GM21786 (cell line): ENCODE measurements around the gene AURKA.
"Not testable (repeated sequence)": the region's sequence is repeated elsewhere in the genome, so short reads cannot be mapped to it uniquely, and the experiment has no call there.

Source experiments
- ATAC-seq: cut with Tn5 transposase; IDR thresholded peaks from one replicate; pipeline ENCODE4 v1.9.1; 2021; ENCODE audit not compliant: unreplicated experiment

The AURKA gene

DNA sequence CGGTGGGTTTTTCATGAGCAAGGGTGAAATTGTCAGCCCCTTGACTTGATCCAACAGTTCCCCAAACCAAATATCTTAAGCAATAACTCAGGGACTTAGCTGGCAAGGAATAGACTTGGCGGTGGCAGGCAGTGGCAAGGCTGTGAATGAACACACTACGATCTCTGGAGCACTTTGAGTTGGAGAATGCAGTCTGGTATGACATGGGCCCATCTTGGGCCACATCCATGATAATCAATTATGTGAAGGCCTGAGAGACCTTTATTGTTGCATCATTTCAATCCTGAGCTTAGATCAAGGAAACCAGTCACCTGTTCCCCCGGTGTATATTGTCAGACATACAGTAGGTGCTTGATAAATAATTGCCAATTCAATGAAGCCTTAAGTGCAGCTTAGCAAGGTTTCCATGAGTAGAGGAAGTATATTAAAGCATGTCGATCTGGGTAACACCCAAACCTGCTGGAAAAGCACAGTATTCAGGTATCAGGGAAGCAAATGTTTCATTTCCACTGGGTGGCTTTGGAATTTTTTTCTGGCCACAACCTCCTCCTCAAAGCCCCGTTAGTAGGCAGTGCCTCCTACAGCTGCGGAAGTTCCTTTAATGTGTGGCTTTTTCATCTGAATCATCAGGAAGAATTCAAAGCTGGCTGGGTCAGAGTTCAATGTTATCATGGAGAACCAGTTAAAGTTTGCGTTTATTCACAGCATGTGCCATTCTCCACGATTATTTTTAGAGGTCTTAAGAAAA, 30.2 kb upstream of the AURKA start:
- ATAC-seq = no peak

DNA sequence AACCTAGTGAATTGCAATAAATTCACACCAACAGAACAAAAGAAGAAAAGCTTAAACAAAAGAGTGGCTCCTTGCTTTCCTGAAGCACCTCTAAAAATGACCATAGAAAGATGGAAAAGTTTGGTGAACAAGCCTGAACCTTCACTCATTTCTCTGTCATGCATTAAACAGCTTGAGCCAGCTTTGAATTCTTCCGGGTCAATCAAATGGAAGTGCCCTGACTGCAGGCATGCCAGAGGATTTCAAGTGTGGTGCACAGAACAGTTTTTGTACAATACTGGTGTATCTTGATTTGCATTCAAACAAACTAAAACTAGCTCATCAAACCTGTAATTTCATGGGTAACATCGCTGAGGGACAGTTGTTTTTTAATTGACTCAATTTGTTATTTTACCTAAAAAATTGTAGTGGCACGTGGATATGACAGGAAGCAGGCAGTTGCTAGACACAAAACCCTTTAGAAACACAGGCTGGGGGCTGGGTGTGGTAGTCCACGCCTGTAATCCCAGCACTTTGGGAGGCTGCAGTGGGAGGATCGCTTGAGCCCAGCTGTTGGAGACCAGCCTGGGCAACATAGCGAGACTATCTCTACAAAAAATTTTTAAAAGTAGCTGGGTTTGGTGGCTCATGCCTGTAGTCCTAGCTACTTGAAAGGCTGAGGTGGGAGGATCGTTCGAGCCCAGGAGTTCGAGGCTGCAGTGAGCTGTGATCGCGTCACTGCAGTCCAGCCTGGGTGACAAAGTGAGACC, 29.1 kb upstream of the AURKA start:
- ATAC-seq = no peak

DNA sequence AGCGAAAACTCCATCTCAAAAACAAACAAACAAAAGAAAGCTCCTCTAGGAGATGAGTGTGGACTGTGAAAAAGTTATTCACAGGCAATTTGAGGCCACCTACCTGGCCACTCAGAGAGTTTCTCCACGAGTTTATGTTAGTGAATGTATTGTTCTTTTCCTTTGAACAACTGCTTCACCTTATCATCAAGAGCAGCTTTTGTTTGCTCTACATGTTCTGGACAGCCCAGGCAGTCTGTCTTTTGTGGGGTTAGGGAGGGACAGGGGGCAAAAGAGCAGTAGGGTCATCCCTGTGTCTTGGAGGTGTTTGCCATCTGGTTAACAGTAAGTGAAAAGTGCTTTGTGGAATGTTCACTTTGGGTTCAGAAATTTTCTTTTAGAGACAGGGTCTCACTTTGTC, 28.0 kb upstream of the AURKA start:
- ATAC-seq = no peak

DNA sequence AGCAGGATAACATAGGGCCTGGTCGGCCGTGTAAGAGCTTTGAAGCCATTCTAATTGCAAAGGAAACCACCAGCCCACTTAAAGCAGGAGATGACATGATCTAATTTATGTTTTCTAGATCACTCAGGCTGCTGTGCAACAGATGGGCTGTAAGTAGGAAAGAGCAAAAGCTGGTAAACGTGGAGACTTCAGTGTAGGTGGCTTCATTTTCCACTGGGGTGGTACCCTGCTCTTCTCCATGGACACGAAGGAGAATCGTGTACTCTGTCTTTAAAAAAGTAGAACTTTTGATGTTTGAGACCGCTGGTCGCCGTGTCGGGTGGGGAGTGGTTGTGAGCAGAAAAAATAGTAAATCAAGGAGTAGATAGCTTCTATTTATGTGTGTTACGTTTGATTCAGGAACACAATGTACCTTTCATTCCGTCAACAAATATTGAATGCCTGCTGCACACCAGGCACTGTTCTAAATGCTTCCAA, 26.4 kb upstream of the AURKA start:
- ATAC-seq = no peak

DNA sequence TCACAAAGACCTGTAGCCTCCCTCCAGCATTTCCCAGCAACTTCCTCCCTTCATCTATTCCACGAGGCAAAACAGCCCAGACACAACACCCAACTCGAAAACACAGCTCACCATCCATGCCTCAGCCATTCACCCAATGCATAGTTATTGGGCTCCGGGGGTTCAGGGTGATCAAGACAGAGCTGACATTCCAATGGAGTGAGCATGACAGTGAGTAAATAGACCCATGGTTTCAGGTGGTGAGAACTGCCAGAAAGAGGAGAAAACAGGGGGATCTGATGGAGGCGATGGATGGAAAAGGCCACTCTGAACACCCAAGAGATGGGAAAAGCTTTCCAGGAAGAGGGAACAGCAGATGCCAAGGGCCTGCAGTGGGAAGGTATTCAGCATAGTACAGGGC, 25.9 kb upstream of the AURKA start:
- ATAC-seq = no peak

DNA sequence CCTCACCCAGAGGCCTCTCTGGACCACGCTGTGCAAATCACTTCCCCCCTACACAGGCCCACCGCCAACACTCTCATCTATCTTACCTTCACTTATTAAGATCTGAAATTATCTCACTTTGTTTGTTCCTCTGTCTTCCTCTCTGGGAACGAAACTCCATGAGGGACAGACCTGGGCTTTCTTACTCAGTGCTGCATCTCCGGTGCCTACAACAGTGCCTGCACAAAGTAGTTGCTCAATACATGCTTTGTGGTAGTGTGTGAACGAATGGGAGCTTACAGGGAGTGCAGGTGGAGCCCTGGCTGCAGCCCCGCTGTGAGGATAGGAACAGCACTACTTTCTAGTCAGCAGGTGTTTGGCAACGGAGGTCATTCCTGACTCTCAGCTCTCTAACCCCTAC, 25.4 kb upstream of the AURKA start:
- no peak for ATAC-seq

DNA sequence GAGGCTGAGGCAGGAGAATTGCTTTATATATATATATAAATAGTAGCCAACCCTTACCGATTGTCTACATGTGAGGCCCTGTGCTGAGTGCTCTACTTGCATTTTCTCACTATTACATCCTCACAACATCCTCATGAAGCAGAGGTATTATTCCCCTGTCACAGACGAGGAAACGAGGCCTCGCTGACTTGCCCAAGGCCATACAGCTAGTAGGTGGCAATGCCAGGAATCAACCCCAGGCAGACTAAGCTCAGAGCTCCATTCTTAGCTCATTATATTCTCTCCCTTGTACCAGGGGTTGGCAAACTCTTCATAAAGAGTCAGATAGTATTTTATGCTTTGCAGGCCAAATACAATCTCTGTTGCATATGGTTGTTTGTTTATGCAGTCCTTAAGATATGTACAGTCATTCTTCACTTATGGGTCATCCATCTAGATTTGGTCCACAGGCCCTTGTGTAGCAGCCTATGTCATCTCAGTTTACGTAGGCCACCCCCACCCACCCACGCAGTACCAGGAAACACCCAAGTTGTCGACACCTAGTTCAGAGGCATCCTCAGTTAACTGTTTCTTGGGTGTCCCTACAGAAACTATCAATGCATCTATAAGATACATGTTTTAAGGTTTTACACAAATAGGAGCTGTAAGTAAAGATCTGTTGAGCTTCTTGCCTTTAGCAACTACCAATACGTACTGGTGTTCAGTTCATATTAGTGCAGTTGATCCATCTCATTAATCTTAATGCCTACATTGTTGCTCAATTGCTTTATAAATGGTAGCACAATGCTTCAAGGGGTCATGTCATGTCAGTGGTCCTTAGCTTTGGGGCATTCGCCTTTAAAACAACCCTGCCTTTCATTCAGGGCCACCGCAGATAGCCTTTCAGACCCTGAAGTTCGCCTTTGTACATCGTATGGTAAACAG, 23.1 kb upstream of the AURKA start:
- no peak for ATAC-seq

DNA sequence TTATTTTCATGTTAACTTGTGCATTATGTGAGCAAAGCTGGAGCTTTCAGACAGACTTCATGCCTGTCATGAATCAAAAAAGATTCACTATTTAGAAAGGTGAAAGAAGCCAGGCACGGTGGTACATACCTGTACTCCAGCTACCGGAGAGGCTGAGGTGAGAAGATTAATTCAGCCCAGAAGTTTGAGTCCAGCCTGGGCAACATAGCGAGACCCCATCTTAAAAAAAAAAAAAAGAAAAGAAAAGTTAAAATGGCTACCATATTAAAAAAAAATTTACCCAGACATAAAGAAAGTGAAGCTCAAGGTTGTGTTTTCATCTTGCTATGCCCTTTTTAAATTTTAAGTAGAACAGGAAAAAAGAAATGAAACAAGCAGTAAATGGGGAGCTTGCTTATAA, 20.9 kb upstream of the AURKA start:
- no peak for ATAC-seq

DNA sequence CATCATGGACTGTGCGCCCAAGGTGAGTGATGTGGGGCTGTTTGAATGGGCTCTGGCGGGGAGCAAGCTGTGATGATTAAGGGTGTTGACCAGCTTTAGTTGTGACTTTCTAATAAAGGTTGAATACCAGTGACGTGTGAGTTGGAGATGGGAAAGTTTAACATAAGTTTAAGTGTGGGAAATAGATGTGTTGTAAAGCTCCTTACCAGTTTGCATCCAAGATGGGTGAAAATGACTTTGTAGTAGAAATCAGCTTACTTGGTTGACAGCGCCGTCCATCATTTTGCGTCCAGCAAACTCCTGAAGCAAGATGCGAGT, 20.4 kb upstream of the AURKA start:
- no peak for ATAC-seq

DNA sequence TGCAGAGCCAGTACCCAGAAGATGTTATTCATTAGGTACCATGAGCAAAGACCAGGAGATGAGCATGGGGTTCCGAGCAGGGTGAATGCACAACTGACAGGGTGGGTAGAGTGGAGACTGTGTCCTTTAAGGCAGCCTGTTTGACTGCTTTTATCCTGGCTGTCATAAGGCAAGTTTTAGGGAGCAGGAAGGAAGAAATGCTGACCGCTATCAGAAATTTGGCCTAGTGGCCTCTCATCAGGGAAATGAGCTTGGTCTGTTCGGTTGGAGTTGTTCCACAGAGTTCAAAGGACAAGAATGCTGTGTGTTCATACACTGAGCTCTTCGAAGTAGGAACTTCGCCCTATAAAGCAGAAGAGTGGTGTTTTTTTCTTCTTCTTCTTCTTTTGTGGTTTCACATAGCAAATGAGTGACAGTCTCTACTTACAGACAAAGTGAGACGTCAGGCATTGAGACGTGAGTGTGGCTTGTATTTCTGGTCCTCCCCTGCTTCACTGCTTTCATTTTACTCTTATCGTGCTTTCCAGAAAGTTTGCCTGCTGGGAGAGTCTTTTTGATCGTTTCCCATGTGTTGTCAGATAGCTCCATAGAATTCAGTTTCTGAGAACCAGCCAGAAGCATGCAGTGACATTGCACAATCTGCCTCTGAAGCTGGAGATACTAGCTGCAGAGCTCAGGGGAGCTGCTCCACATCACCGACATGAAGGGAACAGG, 19.9 kb upstream of the AURKA start, which contains the start of gene CASS4:
CASS4 (plus strand) TSS at position 502 of the 714 bp plus-strand sequence; CDS start at position 701, 199 bp downstream.
- no peak for ATAC-seq

DNA sequence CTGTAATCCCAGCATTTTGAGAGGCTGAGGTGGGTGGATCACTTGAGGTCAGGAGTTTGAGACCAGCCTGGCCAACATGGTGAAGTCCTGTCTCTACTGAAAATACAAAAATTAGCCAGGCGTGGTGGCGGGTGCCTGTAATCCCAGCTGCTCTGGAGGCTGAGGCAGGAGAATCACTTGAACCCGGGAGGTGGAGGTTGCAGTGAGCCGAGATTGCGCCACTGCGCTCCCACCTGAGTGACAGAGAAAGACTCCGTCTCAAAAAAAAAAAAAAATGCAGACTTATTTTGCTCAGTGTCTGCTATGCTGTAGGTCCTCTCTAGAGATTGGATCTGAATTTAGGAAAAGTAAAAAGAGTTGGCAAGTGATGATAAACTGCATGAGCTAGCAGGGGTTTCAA, 19.3 kb upstream of the AURKA start:
- not testable (repeated sequence) for ATAC-seq

DNA sequence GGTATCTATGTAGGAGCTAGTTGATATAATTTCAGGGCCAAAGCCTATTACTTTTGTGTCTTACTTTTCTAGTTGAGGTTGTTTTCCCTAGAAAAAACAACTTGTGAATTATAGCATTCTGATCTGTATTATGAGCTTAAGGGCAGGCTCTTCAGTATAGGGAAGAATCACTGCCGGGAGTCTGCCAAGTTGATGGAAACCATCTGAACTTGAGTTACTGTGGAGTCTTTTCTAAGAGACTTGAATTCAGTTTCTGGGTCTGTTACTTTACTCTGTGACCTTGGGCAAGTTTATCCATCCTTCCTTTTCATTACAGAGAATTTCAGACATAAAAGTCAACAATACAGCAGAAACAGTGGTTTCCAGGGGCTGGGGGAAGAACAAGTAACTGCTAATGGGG, 17.9 kb upstream of the AURKA start:
- no peak for ATAC-seq

DNA sequence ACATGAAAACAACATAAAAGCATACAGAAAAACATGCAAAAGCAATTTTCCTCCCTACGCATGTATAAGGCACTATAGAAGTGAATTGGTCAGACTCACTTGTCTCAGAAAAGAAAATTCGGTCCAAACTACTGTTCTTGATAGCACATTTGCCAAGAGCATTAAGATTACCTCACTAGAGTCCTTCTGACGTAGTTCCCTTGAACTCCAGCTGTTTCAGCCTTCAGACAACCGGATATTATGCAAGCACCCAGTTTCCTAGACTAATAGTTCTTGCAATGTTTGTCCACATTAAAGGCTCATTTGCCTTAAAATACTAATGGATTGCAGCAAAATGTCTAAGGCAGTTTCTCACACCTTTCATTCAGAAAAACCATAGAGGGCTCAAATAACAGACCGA, 17.5 kb upstream of the AURKA start:
- ATAC-seq = no peak

DNA sequence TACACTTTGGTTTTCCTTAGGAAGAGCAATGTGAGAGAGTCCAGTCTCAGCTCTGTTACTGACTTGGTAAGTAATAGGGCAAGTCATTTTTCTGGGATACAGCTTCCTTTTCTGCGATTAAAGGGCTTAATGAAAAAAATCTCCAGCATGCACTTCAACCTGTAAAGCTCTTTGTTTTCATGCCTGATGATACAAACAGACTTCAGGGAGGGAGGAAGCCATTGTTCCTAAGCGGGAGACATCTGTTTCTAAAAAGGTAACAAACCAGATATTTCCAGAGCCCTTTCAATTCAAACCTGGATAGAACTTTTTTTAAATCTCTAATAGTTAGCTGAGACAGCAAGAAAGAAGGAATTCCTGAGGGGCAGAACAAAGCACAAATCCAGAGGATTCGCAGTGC, 14.9 kb upstream of the AURKA start:
- ATAC-seq = no peak

DNA sequence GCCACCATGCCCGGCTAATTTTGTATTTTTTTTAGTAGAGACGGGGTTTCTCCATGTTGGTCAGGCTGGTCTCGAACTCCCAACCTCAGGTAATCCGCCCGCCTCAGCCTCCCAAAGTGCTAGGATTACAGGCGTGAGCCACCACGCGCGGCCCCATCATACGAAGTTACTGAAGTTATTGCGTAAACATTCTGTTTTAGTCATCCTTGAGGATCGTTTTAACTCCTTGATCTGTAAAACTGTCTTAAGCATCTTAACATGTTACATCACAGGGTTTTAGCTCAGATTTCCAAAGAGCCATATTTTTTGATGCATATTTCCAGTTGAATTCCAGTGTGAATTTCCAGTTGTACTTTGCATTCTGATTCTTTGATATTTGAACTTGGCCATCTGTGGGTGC, 13.3 kb upstream of the AURKA start:
- ATAC-seq = not testable (repeated sequence)

DNA sequence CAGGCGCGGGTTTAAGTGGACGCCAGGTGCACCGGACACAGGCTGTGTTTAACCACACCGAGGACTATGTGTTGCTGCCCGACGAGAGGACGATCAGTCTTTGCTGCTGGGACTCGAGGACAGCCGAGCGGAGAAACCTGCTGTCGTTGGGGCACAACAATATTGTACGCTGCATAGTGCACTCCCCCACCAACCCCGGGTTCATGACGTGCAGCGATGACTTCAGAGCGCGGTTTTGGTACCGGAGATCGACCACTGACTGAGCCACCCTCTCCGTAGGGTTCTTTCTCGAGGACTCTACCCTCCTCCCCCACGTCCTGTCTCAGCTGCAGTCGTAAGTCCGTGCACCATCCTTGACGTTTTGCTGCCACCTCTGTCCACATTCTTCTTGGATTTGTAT, 11.4 kb upstream of the AURKA start:
- no peak for ATAC-seq

DNA sequence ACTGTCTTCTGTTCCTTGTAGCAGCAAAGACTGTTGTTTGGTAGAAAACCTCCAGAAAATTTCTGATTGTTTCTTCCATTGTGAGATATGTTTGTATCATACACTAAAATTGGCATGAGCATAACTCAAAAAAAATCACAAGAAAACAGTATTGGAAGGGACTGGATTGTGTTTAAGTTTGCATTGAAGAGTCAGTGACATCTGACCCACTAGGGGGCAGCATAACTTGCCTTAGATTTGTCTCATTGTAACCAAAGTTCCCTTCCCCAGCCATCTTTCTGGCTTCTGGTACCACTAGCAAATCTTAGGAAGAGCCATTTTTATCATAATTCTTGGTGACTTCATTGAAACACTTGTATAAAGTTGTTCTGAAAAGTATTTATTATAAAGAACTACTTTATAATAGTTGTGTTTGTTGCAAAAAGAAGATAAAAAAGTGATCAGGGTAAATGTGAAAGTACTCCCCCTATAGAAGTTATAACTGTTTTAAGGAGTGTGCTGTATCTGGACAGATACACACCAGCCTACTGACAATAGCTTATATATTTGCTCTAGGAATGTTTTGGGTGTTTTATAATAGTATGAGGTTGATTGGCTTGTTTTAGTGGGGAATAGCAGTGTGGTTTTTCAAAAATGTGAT, 8.1 kb upstream of the AURKA start:
- no peak for ATAC-seq

DNA sequence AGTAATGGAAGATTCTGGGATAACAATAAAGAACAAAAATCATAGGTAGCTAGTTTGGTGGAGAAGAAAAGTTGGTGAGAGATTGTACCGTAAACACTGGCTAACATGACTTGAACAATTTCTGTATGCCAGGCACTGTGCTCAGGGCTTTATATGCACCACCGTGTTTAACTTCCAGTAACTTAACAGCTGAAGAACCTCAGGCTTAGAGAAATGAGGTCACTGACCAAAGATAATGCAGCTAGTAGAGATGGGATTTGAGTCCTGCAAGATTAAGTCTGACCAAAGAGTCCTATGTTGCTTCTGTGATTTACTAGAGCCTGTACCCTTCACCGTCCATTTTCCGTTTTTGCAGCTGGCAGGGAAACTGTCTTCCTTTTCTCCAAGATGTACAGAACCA, 3.2 kb upstream of the AURKA start:
- no peak for ATAC-seq

DNA sequence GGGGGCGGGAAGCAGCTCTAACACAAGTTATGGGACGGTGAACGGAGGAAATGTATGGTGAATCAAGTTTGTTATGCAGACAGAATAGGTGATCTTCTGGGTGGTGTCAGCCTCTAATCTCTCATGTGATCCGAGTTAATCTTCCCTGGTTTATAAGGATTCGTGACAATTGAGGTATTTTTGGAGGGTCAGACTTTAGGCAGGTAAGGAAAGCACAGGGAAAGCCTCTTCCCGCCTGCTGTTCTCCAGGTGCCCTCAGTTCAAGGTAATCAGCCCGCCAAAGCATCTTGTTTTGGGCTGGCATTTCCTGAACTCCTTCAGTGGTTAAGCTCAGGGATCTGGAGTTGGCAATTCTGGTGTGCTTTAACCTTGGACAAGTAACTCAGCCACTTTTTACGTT, 1.6 kb upstream of the AURKA start:
- no peak for ATAC-seq

DNA sequence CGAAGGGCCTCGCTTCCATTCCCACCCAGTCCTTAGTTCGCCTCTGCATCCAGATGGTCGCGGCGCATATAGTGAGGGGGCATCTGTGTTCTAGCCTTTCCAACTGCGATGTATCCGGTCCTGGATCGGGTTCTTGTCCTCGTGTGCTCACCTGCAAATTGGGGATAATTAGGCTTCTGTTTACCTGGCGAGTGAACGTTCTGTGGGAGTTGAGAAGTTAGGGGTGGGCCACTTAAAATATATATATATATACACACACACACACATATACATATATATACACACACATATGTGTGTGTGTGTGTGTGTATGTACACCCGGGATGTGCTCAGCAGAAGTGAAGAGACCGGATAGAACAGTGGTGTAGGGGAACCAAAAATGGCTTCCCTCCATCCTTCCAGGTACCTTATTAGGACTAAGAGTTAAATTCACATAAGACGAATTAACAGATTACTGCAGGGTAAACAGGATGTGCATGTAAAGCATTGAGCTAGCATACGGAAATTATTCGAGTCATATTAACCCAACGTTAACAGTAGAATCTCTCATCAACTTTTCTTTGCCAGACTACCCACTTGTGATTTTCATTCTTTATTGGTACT, 967 bp upstream of the AURKA start:
- no peak for ATAC-seq
